Measurements from ENCODE around the gene PEX6. TPM values are rescaled to one million over a fixed set of nuclear protein-coding genes. Genes with fewer than 3 reads are reported as not detected.

Gene PEX6
- total RNA-seq, 2 donors from 2014 or later = 7.9 to 13.8 TPM

GRCh38 chr6:42932412-42932811 lies 46.6 kb downstream of the PEX6 start:
- ATAC-seq (no peak), DNase-seq (ENCODE audit: low spot score in 2 of 2) (no peak)
- peak overlapping the region; percentile 23 to 38 for H3K27ac Mint-ChIP-seq
- peaks cover 21 to 41% of the 10 kb centered on the region in 2 donors for H3K36me3 Mint-ChIP-seq
- H3K9me3 Mint-ChIP-seq = no peaks in the 10 kb centered on the region

GRCh38 chr6:42929821-42930360 lies 49.1 kb downstream of the PEX6 start:
- peak overlapping the region; percentile 99 for H3K27ac Mint-ChIP-seq
- H3K9me3 Mint-ChIP-seq = no peaks in the 10 kb centered on the region
- ATAC-seq = peak; percentile 43 to 63
- peak; percentile 59 to 66 for DNase-seq (ENCODE audit: low spot score in 2 of 2)
- peaks cover 12 to 31% of the 10 kb centered on the region in 2 donors for H3K36me3 Mint-ChIP-seq

- Mint-ChIP-seq H3K9me3 (no peaks in the 10 kb centered on the region), H3K36me3 (peaks cover 12 to 31% of the 10 kb centered on the region in 2 donors), H3K27ac (peak within 1 kb of the TSS; percentile 99)
- DNase-seq (ENCODE audit: low spot score in 2 of 2) (peak; percentile 92 to 96), ATAC-seq (peak; percentile 86 to 87)
Measured at GRCh38 chr6:42928986-42929820, 49.8 kb downstream of the PEX6 start, which contains the start of gene CNPY3. Gene CNPY3 (plus strand): TSS chr6:42929480. CDS start chr6:42929571, 91 bp downstream.

- Mint-ChIP-seq H3K36me3 (peaks cover 9 to 10% of the 10 kb centered on the region in 2 donors), H3K9me3 (no peaks in the 10 kb centered on the region), H3K27ac (peak overlapping the region; percentile 33 to 52)
- DNase-seq (ENCODE audit: low spot score in 2 of 2) (no peak), ATAC-seq (no peak)
Measured at GRCh38 chr6:42925248-42925857, 53.6 kb downstream of the PEX6 start.

- Mint-ChIP-seq H3K27ac (no peak overlapping the region), H3K9me3 (no peaks in the 10 kb centered on the region), H3K36me3 (peaks cover 5% of the 10 kb centered on the region in 2 donors)
- no peak for ATAC-seq
- DNase-seq (ENCODE audit: low spot score in 2 of 2) = no peak
Measured at GRCh38 chr6:42923666-42924065, 55.3 kb downstream of the PEX6 start.

GRCh38 chr6:42921801-42922200 lies 57.2 kb downstream of the PEX6 start:
- Mint-ChIP-seq H3K27ac (no peak overlapping the region), H3K9me3 (no peaks in the 10 kb centered on the region), H3K36me3 (no peaks in the 10 kb centered on the region)
- DNase-seq (ENCODE audit: low spot score in 2 of 2) (no peak), ATAC-seq (no peak)

- peak; percentile 20 to 47 for ATAC-seq
- H3K36me3 Mint-ChIP-seq = no peaks in the 10 kb centered on the region
Measured at GRCh38 chr6:42916288-42916687, 62.7 kb downstream of the PEX6 start.

GRCh38 chr6:42915732-42916131 lies 63.2 kb downstream of the PEX6 start, which contains the start of gene PTCRA:
Gene PTCRA (plus strand): TSS chr6:42916053. CDS start chr6:42916070, 17 bp downstream.
- H3K27ac Mint-ChIP-seq = no peak within 1 kb of the TSS
- no peaks in the 10 kb centered on the region for H3K9me3 Mint-ChIP-seq
- peak in 1 of 2 donors; percentile 28 for ATAC-seq

More at GRCh38 chr6:42916288-42916687, 62.7 kb downstream of the PEX6 start:
- Mint-ChIP-seq H3K9me3 (no peaks in the 10 kb centered on the region), H3K27ac (no peak overlapping the region)
- no peak for DNase-seq (ENCODE audit: low spot score in 2 of 2)

GRCh38 chr6:42914546-42914945 lies 64.4 kb downstream of the PEX6 start:
- ATAC-seq (no peak), DNase-seq (ENCODE audit: low spot score in 2 of 2) (no peak)
- Mint-ChIP-seq H3K27ac (peak overlapping the region in 1 of 2 donors; percentile 36), H3K9me3 (no peaks in the 10 kb centered on the region), H3K36me3 (no peaks in the 10 kb centered on the region)

More at GRCh38 chr6:42915732-42916131, 63.2 kb downstream of the PEX6 start, which contains the start of gene PTCRA:
- DNase-seq (ENCODE audit: low spot score in 2 of 2) = no peak
- H3K36me3 Mint-ChIP-seq = no peaks in the 10 kb centered on the region

Other genes with a start within 250 kb of the PEX6 start
- gene TBCC, start 233.1 kb downstream of the PEX6 start, total RNA-seq = 10 to 100 TPM; 14.2 to 19.5 TPM
- gene BICRAL, start 197.1 kb downstream of the PEX6 start, total RNA-seq = 10 to 100 TPM; 12.4 to 15.0 TPM
- gene RPL7L1, start 99.6 kb downstream of the PEX6 start, total RNA-seq = 100 to 1,000 TPM; 120 to 125 TPM
- gene PTCRA, start 63.1 kb downstream of the PEX6 start, total RNA-seq = not detected
- 10 to 100 TPM; 37.9 to 51.6 TPM for gene CNPY3, start 49.7 kb downstream of the PEX6 start, total RNA-seq
- 1 to 10 TPM in 1 of 2 donors, under 1 TPM in 1; 0.54 to 1.0 TPM for gene GNMT, start 18.4 kb downstream of the PEX6 start, total RNA-seq
- 10 to 100 TPM; 53.0 to 96.0 TPM for gene PPP2R5D, start 5.4 kb upstream of the PEX6 start, total RNA-seq
- 10 to 100 TPM; 79.4 to 83.6 TPM for gene MEA1, start 34.8 kb upstream of the PEX6 start, total RNA-seq
- gene KLHDC3, start 35.1 kb upstream of the PEX6 start, total RNA-seq = 10 to 100 TPM; 67.7 to 74.0 TPM
- 10 to 100 TPM; 45.6 to 46.9 TPM for gene RRP36, start 42.4 kb upstream of the PEX6 start, total RNA-seq
- gene CUL7, start 74.7 kb upstream of the PEX6 start, total RNA-seq = 10 to 100 TPM; 13.0 to 21.6 TPM
- gene MRPL2, start 80.3 kb upstream of the PEX6 start, total RNA-seq = 10 to 100 TPM; 87.4 to 99.8 TPM
- 10 to 100 TPM; 19.9 to 50.1 TPM for gene KLC4, start 80.5 kb upstream of the PEX6 start, total RNA-seq
- 1 to 10 TPM; 2.9 to 4.7 TPM for gene PTK7, start 97.1 kb upstream of the PEX6 start, total RNA-seq
- gene SRF, start 192.1 kb upstream of the PEX6 start, total RNA-seq = 10 to 100 TPM; 31.0 to 42.7 TPM
- gene CUL9, start 203.0 kb upstream of the PEX6 start, total RNA-seq = 10 to 100 TPM; 45.7 to 88.0 TPM